Gastrocnemius medialis (tissue), 4 donors: ENCODE measurements around the gene MYO16. TPM values are rescaled to one million over a fixed set of nuclear protein-coding genes. Genes with fewer than 3 reads are reported as not detected.

ENCODE experiments used
- ATAC-seq, 2 donors: fragments of 150-250 bp; one replicate each; pipeline ENCODE4 v1.9.1; 2016
- DNase-seq, 2 donors: peaks; one replicate each; pipeline ENCODE4 v3.0.0-alpha.2; 2019
- H3K27ac ChIP-seq, 4 donors: fragments of 200-600 bp; sonication (generic); 1 replicate in 1 of 4; 2 replicates in 3 of 4; pipeline ENCODE4 v1.5.1; 2016 to 2018; ENCODE audit warnings: mild to moderate bottlenecking in 2 of 4, moderate library complexity in 1 of 4
- H3K27me3 ChIP-seq, 3 donors: fragments of 200-600 bp; sonication (generic) in 2 of 3; 1 replicate in 1 of 3; 2 replicates in 2 of 3; pipeline versions ENCODE4 v1.5.1 to v1.6.0; 2016 to 2019; ENCODE audit warnings: mild to moderate bottlenecking in 1 of 3, moderate library complexity in 1 of 3
- H3K36me3 ChIP-seq, 2 donors: fragments of 200-600 bp; sonication (generic) in 1 of 2; one replicate each; pipeline ENCODE4 v1.5.1; 2017 to 2018
- H3K4me1 ChIP-seq, 2 donors: fragments of 200-600 bp; sonication (generic) in 1 of 2; one replicate each; pipeline ENCODE4 v1.5.1; 2016 to 2017; ENCODE audit warnings: mild to moderate bottlenecking in 2 of 2
- H3K4me3 ChIP-seq, 4 donors: fragments of 200-600 bp; sonication (generic) in 3 of 4; 1 replicate in 1 of 4; 2 replicates in 3 of 4; pipeline ENCODE4 v1.5.1; 2016 to 2019; ENCODE audit warnings: mild to moderate bottlenecking in 2 of 4
- H3K9me3 ChIP-seq, 3 donors: fragments of 200-600 bp; sonication (generic) in 2 of 3; 1 replicate in 1 of 3; 2 replicates in 2 of 3; pipeline ENCODE4 v1.5.1; 2016 to 2019
- POLR2A ChIP-seq, 2 donors: fragments of 450-650 bp; IDR thresholded peaks; one replicate each; pipeline ENCODE4 v1.6.1; 2017; ENCODE audit warnings: antibody characterized with exemption in 2 of 2, mild to moderate bottlenecking in 2 of 2, moderate library complexity in 2 of 2
- in situ Hi-C, 4 donors: fragments of 200-750 bp; cut with MboI; loops; one replicate each; pipeline versions ENCODE4 v1.15.0 to v1.8.0; 2017; ENCODE audit warnings: low sequenced_read_pairs in 4 of 4
- intact Hi-C: fragments of 100-400 bp; cut with DNase I; formaldehyde crosslinking; loops from one replicate; pipeline ENCODE4 v1.15.1; 2023; ENCODE audit warnings: low total_unique reads
- total RNA-seq, 4 donors: library from RNA; depleted of rRNA; stranded (reverse); fragments of >200 nt; gene quantifications; one replicate each; pipeline versions ENCODE4 v1.1.0 to v1.2.3, GENCODE V29; 2016
- TF ChIP-seq, protein P1 (sequence below), 5 experiments: fragments of 450-650 bp in 3 of 5; fragments of 200-600 bp in 2 of 5; sonication (generic) in 2 of 5; IDR thresholded peaks in 4 of 5; conservative IDR thresholded peaks in 1 of 5; 1 replicate in 4 of 5; 2 replicates in 1 of 5; pipeline ENCODE4 v1.5.1; 2016 to 2019; ENCODE audit warnings: antibody characterized with exemption in 5 of 5, mild to moderate bottlenecking in 3 of 5, moderate library complexity in 3 of 5

MYO16 gene
- total RNA-seq, 4 donors from 2014 or later = 0.02 TPM; not detected in 3

DNA sequence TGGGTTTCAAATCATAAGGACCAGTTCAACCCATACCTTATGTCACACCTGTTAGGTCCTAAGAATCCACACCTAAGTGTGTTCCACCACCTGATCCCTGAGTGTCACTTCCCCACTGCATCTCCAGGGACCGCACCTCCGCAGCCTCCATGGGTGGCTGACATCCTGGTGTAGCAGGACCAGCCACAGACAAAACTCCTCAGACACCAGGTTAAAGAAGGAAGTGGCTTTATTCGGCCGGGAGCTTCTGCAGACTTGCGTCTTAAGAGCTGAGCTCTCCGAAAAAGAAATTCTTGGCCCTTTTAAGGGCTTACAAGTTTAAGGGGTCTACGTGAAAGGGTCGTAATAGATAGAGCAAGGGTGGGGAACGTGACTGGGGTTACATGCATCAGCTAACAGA is 509.9 kb downstream of the MYO16 start:
- Histone ChIP-seq H3K36me3 (no peaks in the 10 kb centered on the region), H3K27me3 (peaks cover 11 to 19% (median 15%) of the 10 kb centered on the region in 3 donors), H3K4me3 (no peak overlapping the region), H3K27ac (no peak overlapping the region), H3K4me1 (no peaks in the 10 kb centered on the region), H3K9me3 (no peaks in the 10 kb centered on the region)
- in situ Hi-C loops = loop anchor here in 2 of 4 donors (25.0 kb wide), 1 partner anchor 973 kb away; no protein-coding TSS in a partner anchor
- intact Hi-C loops = no loop called here
- DNase-seq = no peak
- TF ChIP-seq, protein P1, sequence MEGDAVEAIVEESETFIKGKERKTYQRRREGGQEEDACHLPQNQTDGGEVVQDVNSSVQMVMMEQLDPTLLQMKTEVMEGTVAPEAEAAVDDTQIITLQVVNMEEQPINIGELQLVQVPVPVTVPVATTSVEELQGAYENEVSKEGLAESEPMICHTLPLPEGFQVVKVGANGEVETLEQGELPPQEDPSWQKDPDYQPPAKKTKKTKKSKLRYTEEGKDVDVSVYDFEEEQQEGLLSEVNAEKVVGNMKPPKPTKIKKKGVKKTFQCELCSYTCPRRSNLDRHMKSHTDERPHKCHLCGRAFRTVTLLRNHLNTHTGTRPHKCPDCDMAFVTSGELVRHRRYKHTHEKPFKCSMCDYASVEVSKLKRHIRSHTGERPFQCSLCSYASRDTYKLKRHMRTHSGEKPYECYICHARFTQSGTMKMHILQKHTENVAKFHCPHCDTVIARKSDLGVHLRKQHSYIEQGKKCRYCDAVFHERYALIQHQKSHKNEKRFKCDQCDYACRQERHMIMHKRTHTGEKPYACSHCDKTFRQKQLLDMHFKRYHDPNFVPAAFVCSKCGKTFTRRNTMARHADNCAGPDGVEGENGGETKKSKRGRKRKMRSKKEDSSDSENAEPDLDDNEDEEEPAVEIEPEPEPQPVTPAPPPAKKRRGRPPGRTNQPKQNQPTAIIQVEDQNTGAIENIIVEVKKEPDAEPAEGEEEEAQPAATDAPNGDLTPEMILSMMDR (IDR thresholded peaks at IDR 0.05 in 4 of 5, conservative IDR thresholded peaks at IDR 0.05 in 1 of 5) = no peak
- no peak for TF ChIP-seq POLR2A (IDR thresholded peaks at IDR 0.05)
- ATAC-seq = no peak

DNA sequence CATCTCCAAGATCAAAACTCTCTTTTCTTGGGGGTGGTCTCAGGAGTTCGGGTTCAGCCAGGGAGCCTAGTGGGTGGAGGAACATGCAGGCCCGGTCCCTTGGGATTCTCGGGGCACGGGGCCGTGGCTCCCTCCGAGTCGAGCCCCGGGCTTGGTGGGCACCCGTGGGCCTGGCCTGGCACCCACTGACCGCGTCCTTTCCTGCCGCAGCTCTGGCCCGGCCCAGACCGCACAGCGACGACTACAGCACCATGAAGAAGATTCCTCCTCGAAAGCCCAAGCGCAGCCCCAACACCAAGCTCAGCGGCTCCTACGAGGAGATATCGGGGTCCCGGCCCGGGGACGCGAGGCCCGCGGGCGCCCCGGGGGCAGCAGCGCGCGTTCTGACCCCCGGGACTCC is 510.6 kb downstream of the MYO16 start:
- no peak for DNase-seq
- Histone ChIP-seq H3K4me3 (no peak overlapping the region), H3K4me1 (no peaks in the 10 kb centered on the region), H3K27me3 (peaks cover 11 to 19% (median 15%) of the 10 kb centered on the region in 3 donors), H3K36me3 (no peaks in the 10 kb centered on the region), H3K9me3 (no peaks in the 10 kb centered on the region), H3K27ac (no peak overlapping the region)
- TF ChIP-seq, protein P1 (IDR thresholded peaks at IDR 0.05 in 4 of 5, conservative IDR thresholded peaks at IDR 0.05 in 1 of 5) = no peak
- no peak for TF ChIP-seq POLR2A (IDR thresholded peaks at IDR 0.05)
- no peak for ATAC-seq
- in situ Hi-C loops = loop anchor here in 3 of 4 donors (10.0 to 25.0 kb wide), 2 partner anchors 972 to 975 kb away; no protein-coding TSS in a partner anchor
- intact Hi-C loops = no loop called here

DNA sequence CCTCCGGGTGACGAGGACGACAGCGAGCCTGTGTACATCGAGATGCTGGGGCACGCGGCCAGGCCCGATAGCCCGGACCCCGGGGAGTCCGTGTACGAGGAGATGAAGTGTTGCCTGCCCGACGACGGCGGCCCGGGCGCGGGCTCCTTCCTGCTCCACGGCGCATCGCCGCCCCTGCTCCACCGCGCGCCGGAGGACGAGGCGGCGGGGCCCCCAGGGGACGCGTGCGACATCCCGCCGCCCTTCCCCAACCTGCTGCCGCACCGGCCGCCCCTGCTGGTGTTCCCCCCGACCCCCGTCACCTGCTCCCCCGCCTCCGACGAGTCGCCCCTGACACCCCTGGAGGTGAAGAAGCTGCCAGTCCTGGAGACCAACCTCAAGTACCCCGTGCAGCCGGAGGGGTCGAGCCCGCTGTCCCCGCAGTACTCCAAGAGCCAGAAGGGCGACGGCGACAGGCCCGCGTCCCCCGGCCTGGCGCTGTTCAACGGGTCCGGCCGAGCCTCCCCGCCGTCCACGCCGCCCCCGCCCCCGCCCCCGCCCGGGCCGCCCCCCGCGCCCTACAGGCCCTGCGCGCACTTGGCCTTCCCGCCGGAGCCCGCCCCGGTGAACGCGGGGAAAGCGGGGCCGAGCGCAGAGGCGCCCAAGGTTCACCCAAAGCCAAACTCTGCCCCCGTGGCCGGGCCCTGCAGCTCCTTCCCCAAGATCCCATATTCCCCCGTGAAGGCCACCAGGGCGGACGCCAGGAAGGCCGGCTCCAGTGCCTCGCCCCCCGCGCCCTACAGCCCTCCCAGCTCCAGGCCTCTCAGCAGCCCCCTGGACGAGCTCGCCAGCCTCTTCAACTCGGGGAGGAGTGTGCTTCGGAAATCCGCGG is 511.3 kb downstream of the MYO16 start:
- no peak overlapping the region for H3K27ac ChIP-seq
- ATAC-seq (no peak), DNase-seq (no peak)
- in situ Hi-C loops = loop anchor here in 3 of 4 donors (10.0 to 25.0 kb wide), 2 partner anchors 972 to 974 kb away; no protein-coding TSS in a partner anchor
- no peaks in the 10 kb centered on the region for H3K36me3 ChIP-seq
- no peak for TF ChIP-seq POLR2A (IDR thresholded peaks at IDR 0.05)
- TF ChIP-seq, protein P1 (IDR thresholded peaks at IDR 0.05 in 4 of 5, conservative IDR thresholded peaks at IDR 0.05 in 1 of 5) = no peak
- H3K27me3 ChIP-seq = peaks cover 11 to 19% (median 15%) of the 10 kb centered on the region in 3 donors
- H3K4me3 ChIP-seq = peak overlapping the region in 2 of 4 donors; percentile 7 to 15
- intact Hi-C loops = no loop called here
- no peaks in the 10 kb centered on the region for H3K9me3 ChIP-seq
- H3K4me1 ChIP-seq = no peaks in the 10 kb centered on the region

DNA sequence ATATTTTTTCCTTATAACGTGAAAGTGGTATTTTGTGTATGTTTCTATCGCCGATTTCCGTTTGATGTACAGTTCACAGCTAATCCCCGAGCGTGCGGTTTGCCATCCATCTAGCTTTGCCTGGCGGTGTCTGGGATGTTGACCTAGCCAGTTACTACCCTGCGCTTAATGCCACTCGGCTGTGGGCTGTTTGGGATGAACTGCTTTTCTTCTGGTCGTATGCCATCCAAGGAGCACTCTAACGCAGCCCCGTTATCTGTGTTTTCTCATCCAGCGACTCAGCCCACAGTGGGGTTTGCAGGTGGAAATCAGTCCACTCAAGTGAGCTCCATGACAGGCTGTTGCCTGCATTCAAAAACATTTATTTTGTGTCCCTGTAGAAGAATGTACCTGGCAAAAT is 512.3 kb downstream of the MYO16 start:
- in situ Hi-C loops = loop anchor here in 3 of 4 donors (10.0 to 25.0 kb wide), 2 partner anchors 971 to 973 kb away; no protein-coding TSS in a partner anchor
- intact Hi-C loops = no loop called here

More for the DNA sequence above, 512.3 kb downstream of the MYO16 start:
- Histone ChIP-seq H3K4me3 (no peak overlapping the region), H3K9me3 (no peaks in the 10 kb centered on the region), H3K27ac (no peak overlapping the region), H3K27me3 (peaks cover 11 to 19% (median 15%) of the 10 kb centered on the region in 3 donors), H3K36me3 (no peaks in the 10 kb centered on the region), H3K4me1 (no peaks in the 10 kb centered on the region)
- no peak for TF ChIP-seq POLR2A (IDR thresholded peaks at IDR 0.05)
- TF ChIP-seq, protein P1 (IDR thresholded peaks at IDR 0.05 in 4 of 5, conservative IDR thresholded peaks at IDR 0.05 in 1 of 5) = no peak
- ATAC-seq (no peak), DNase-seq (no peak)
